Vagina (tissue), 2 donors: Measurements from ENCODE around the gene TRPC1. TPM values are rescaled to one million over a fixed set of nuclear protein-coding genes. Genes with fewer than 3 reads are reported as not detected.

ENCODE experiments used
- DNase-seq, 2 donors: peaks; one replicate each; pipeline ENCODE4 v3.0.0-alpha.2; 2017; ENCODE audit errors: extremely low spot score in 2 of 2
- H3K27ac ChIP-seq: fragments of 200-600 bp; sonication (generic); one replicate; pipeline ENCODE4 v1.5.1; 2019
- H3K27me3 ChIP-seq: fragments of 200-600 bp; sonication (generic); one replicate; pipeline ENCODE4 v1.5.1; 2019
- H3K36me3 ChIP-seq, 2 donors: fragments of 200-600 bp; sonication (generic); one replicate each; pipeline ENCODE4 v1.5.1; 2017 to 2019
- H3K4me1 ChIP-seq: fragments of 200-600 bp; sonication (generic); one replicate; pipeline ENCODE4 v1.5.1; 2019
- H3K4me3 ChIP-seq, 2 donors: fragments of 200-600 bp; sonication (generic); 1 replicate in 1 of 2; 2 replicates in 1 of 2; pipeline ENCODE4 v1.5.1; 2016 to 2019
- H3K9me3 ChIP-seq: fragments of 200-600 bp; sonication (generic); one replicate; pipeline ENCODE4 v1.5.1; 2019
- CTCF ChIP-seq, 3 experiments: fragments of 450-650 bp in 2 of 3; fragments of 200-600 bp in 1 of 3; sonication (generic) in 1 of 3; IDR thresholded peaks; one replicate each; pipeline ENCODE4 v1.5.1; 2017 to 2019; ENCODE audit warnings: antibody characterized with exemption in 3 of 3, mild to moderate bottlenecking in 2 of 3, moderate library complexity in 2 of 3
- POLR2A ChIP-seq, 2 donors: fragments of 450-650 bp; IDR thresholded peaks; one replicate each; pipeline ENCODE4 v1.6.1; 2017; ENCODE audit warnings: antibody characterized with exemption in 2 of 2, mild to moderate bottlenecking in 2 of 2, moderate library complexity in 2 of 2
- POLR2AphosphoS5 ChIP-seq, 2 donors: sonication (generic); formaldehyde crosslinking; IDR thresholded peaks; one replicate each; pipeline ENCODE4 v1.9.0; 2017; ENCODE audit warnings: antibody characterized with exemption in 2 of 2, mild to moderate bottlenecking in 2 of 2, low read depth in 1 of 2; ENCODE audit not compliant: insufficient read depth in 1 of 2
- intact Hi-C: fragments of 100-400 bp; cut with DNase I; formaldehyde crosslinking; loops from one replicate; pipeline ENCODE4 v1.15.1; 2023
- total RNA-seq: library from RNA; depleted of rRNA; stranded (reverse); fragments of >200 nt; gene quantifications from one replicate; pipeline ENCODE4 v1.2.3, GENCODE V29; 2016

Gene TRPC1
- total RNA-seq, 1 donor from 2014 or later, result 12.0 TPM

GRCh38 chr3:142754494-142754893, 30.7 kb downstream of the TRPC1 start:
- Histone ChIP-seq H3K4me3 (no peak overlapping the region), H3K27ac (no peak overlapping the region), H3K9me3 (no peaks in the 10 kb centered on the region), H3K36me3 (no peaks in the 10 kb centered on the region), H3K4me1 (no peaks in the 10 kb centered on the region), H3K27me3 (no peaks in the 10 kb centered on the region)
- no peak for DNase-seq
- intact Hi-C loops, result no loop called here
- TF ChIP-seq POLR2AphosphoS5 (IDR thresholded peaks at IDR 0.05; ENCODE audit: insufficient read depth in 1 of 2, low read depth in 1 of 2), result no peak
- TF ChIP-seq POLR2A (IDR thresholded peaks at IDR 0.05), result no peak
- TF ChIP-seq CTCF (IDR thresholded peaks at IDR 0.05), result no peak

GRCh38 chr3:142768338-142768737, 44.5 kb downstream of the TRPC1 start:
- intact Hi-C loops, result no loop called here
- no peak for TF ChIP-seq POLR2A (IDR thresholded peaks at IDR 0.05)
- no peak for TF ChIP-seq POLR2AphosphoS5 (IDR thresholded peaks at IDR 0.05; ENCODE audit: insufficient read depth in 1 of 2, low read depth in 1 of 2)
- TF ChIP-seq CTCF (IDR thresholded peaks at IDR 0.05), result no peak

GRCh38 chr3:142777927-142778326, 54.1 kb downstream of the TRPC1 start:
- intact Hi-C loops, result no loop called here
- Histone ChIP-seq H3K27ac (no peak overlapping the region), H3K36me3 (no peaks in the 10 kb centered on the region), H3K4me1 (no peaks in the 10 kb centered on the region), H3K27me3 (no peaks in the 10 kb centered on the region), H3K4me3 (no peak overlapping the region), H3K9me3 (no peaks in the 10 kb centered on the region)
- no peak for DNase-seq
- TF ChIP-seq CTCF (IDR thresholded peaks at IDR 0.05), result no peak
- TF ChIP-seq POLR2AphosphoS5 (IDR thresholded peaks at IDR 0.05; ENCODE audit: insufficient read depth in 1 of 2, low read depth in 1 of 2), result no peak
- no peak for TF ChIP-seq POLR2A (IDR thresholded peaks at IDR 0.05)

More at GRCh38 chr3:142768338-142768737, 44.5 kb downstream of the TRPC1 start:
- peaks cover 2% of the 10 kb centered on the region for H3K9me3 ChIP-seq
- no peaks in the 10 kb centered on the region for H3K27me3 ChIP-seq
- no peaks in the 10 kb centered on the region for H3K36me3 ChIP-seq
- no peak overlapping the region for H3K27ac ChIP-seq
- H3K4me1 ChIP-seq, result no peaks in the 10 kb centered on the region
- no peak for DNase-seq
- H3K4me3 ChIP-seq, result no peak overlapping the region

- DNase-seq, result no peak
- no peaks in the 10 kb centered on the region for H3K4me1 ChIP-seq
- H3K9me3 ChIP-seq, result no peaks in the 10 kb centered on the region
- no peaks in the 10 kb centered on the region for H3K36me3 ChIP-seq
- no peak overlapping the region for H3K4me3 ChIP-seq
- H3K27ac ChIP-seq, result no peak overlapping the region
- TF ChIP-seq POLR2A (IDR thresholded peaks at IDR 0.05) (no peak), CTCF (IDR thresholded peaks at IDR 0.05) (no peak), POLR2AphosphoS5 (IDR thresholded peaks at IDR 0.05; ENCODE audit: insufficient read depth in 1 of 2, low read depth in 1 of 2) (no peak)
- intact Hi-C loops, result no loop called here
- H3K27me3 ChIP-seq, result no peaks in the 10 kb centered on the region
These were observed 54.7 kb downstream of the TRPC1 start for GRCh38 chr3:142778541-142778940.

GRCh38 chr3:142779591-142779990, 55.8 kb downstream of the TRPC1 start:
- H3K27me3 ChIP-seq, result no peaks in the 10 kb centered on the region
- intact Hi-C loops, result no loop called here
- H3K4me1 ChIP-seq, result no peaks in the 10 kb centered on the region

More at GRCh38 chr3:142779591-142779990, 55.8 kb downstream of the TRPC1 start:
- no peak overlapping the region for H3K27ac ChIP-seq
- DNase-seq, result no peak
- H3K9me3 ChIP-seq, result no peaks in the 10 kb centered on the region
- H3K4me3 ChIP-seq, result no peak overlapping the region
- H3K36me3 ChIP-seq, result no peaks in the 10 kb centered on the region
- TF ChIP-seq POLR2A (IDR thresholded peaks at IDR 0.05), result no peak
- no peak for TF ChIP-seq CTCF (IDR thresholded peaks at IDR 0.05)
- no peak for TF ChIP-seq POLR2AphosphoS5 (IDR thresholded peaks at IDR 0.05; ENCODE audit: insufficient read depth in 1 of 2, low read depth in 1 of 2)
